ENCODE data around the gene KRTAP21-2.

- no peak for TF ChIP-seq CTCF (IDR thresholded peaks at IDR 0.05)
- TF ChIP-seq ESRRA (IDR thresholded peaks at IDR 0.05; ENCODE audit: borderline replicate concordance, low read length) = no peak
- TF ChIP-seq, protein P1, sequence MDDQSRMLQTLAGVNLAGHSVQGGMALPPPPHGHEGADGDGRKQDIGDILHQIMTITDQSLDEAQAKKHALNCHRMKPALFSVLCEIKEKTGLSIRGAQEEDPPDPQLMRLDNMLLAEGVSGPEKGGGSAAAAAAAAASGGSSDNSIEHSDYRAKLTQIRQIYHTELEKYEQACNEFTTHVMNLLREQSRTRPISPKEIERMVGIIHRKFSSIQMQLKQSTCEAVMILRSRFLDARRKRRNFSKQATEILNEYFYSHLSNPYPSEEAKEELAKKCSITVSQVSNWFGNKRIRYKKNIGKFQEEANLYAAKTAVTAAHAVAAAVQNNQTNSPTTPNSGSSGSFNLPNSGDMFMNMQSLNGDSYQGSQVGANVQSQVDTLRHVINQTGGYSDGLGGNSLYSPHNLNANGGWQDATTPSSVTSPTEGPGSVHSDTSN (IDR thresholded peaks at IDR 0.05) = no peak
- peak; percentile 18 for TF ChIP-seq MAFK (IDR thresholded peaks at IDR 0.05; ENCODE audit: partially characterized antibody)
Measured at GRCh38 chr21:30740462-30740861, 6.6 kb downstream of the KRTAP21-2 start.

Data from A549 (cell line).